A549 treated with GW870086 at 1 μM for 4 hours (cell line): ENCODE data around the gene C14orf39. TPM values are rescaled to one million over a fixed set of nuclear protein-coding genes. Genes with fewer than 3 reads are reported as not detected.

ENCODE experiments used
- total RNA-seq: library from RNA; stranded (reverse); fragments of 200-300 nt; extraction: Qiagen RNA extraction; gene quantifications from 5 replicates; pipeline ENCODE4 v1.2.3, GENCODE V29; 2022; ENCODE audit warnings: low read depth

C14orf39 gene
- total RNA-seq, result 0.29 TPM in 1 of 5 replicates, not detected in the others

GRCh38 chr14:60485598-60486251, at the start of gene C14orf39:
TSS of gene C14orf39 (minus strand) at chr14:60486063. CDS start at chr14:60485078, 985 bp downstream.

GRCh38 chr14:60508707-60509437, 23.0 kb upstream of the C14orf39 start, which contains the start of gene SIX6:
TSS of gene SIX6 (plus strand) at chr14:60509146. CDS start at chr14:60509399, 253 bp downstream.

Other genes with a start within 250 kb of the C14orf39 start
- 30.4 to 40.1 TPM (median 38.3 TPM) in 5 replicates for gene PPM1A, start 236.8 kb downstream of the C14orf39 start, total RNA-seq
- gene SIX6, start 23.1 kb upstream of the C14orf39 start, total RNA-seq, result not detected in 5 replicates
- gene SIX1, start 163.4 kb upstream of the C14orf39 start, total RNA-seq, result 6.2 to 8.7 TPM (median 8.0 TPM) in 5 replicates
- gene SIX4, start 238.3 kb upstream of the C14orf39 start, total RNA-seq, result 1.3 to 3.6 TPM (median 2.9 TPM) in 5 replicates
- gene MNAT1, start 248.7 kb upstream of the C14orf39 start, total RNA-seq, result 35.3 to 50.1 TPM (median 43.5 TPM) in 5 replicates